OCI-M1 (cell line): ENCODE data around the gene NPEPL1.
"Not testable (repeated sequence)": the region's sequence is repeated elsewhere in the genome, so short reads cannot be mapped to it uniquely, and the experiment has no call there.

ENCODE experiments used
- DNase-seq: peaks from one replicate; lab custom pipeline; 2025; lab: John Stamatoyannopoulos, UW

NPEPL1 gene

GRCh38 chr20:58743929-58744534, 51.4 kb downstream of the NPEPL1 start:
- DNase-seq = no peak

GRCh38 chr20:58744836-58745235, 52.2 kb downstream of the NPEPL1 start:
- no peak for DNase-seq

GRCh38 chr20:58745391-58745790, 52.8 kb downstream of the NPEPL1 start:
- DNase-seq = no peak

GRCh38 chr20:58746620-58747019, 54.0 kb downstream of the NPEPL1 start:
- DNase-seq = no peak

- DNase-seq = no peak
These were observed 54.6 kb downstream of the NPEPL1 start for GRCh38 chr20:58747211-58747610.

- DNase-seq = no peak
These were observed 56.0 kb downstream of the NPEPL1 start for GRCh38 chr20:58748618-58749017.

- DNase-seq = no peak
These were observed 56.6 kb downstream of the NPEPL1 start for GRCh38 chr20:58749098-58749769.

- DNase-seq = no peak
These were observed 57.4 kb downstream of the NPEPL1 start for GRCh38 chr20:58749979-58750378.

GRCh38 chr20:58750706-58751105, 58.1 kb downstream of the NPEPL1 start:
- not testable (repeated sequence) for DNase-seq

GRCh38 chr20:58751979-58752378, 59.4 kb downstream of the NPEPL1 start:
- no peak for DNase-seq

GRCh38 chr20:58752565-58752964, 60.0 kb downstream of the NPEPL1 start:
- DNase-seq = no peak

GRCh38 chr20:58753267-58753921, 60.8 kb downstream of the NPEPL1 start:
- no peak for DNase-seq

- DNase-seq = no peak
These were observed 61.4 kb downstream of the NPEPL1 start for GRCh38 chr20:58753922-58754551.

GRCh38 chr20:58754584-58754983, 62.0 kb downstream of the NPEPL1 start:
- no peak for DNase-seq

GRCh38 chr20:58755062-58755697, 62.6 kb downstream of the NPEPL1 start:
- DNase-seq = no peak

- DNase-seq = no peak
These were observed 63.3 kb downstream of the NPEPL1 start for GRCh38 chr20:58755766-58756449.

GRCh38 chr20:58756450-58756775, 63.8 kb downstream of the NPEPL1 start:
- no peak for DNase-seq

GRCh38 chr20:58757647-58758046, 65.0 kb downstream of the NPEPL1 start:
- not testable (repeated sequence) for DNase-seq

- no peak for DNase-seq
These were observed 67.3 kb downstream of the NPEPL1 start for GRCh38 chr20:58759947-58760346.

GRCh38 chr20:58760856-58761255, 68.3 kb downstream of the NPEPL1 start:
- no peak for DNase-seq

GRCh38 chr20:58762120-58762519, 69.5 kb downstream of the NPEPL1 start:
- no peak for DNase-seq

GRCh38 chr20:58763076-58763475, 70.5 kb downstream of the NPEPL1 start:
- DNase-seq = no peak
